NCI-H1092 (cell line): ENCODE data around the gene ANO8.
"Not testable (repeated sequence)": the region's sequence is repeated elsewhere in the genome, so short reads cannot be mapped to it uniquely, and the experiment has no call there.

Source experiments
- DNase-seq: peaks from one replicate; lab custom pipeline; 2025; lab: John Stamatoyannopoulos, UW

The ANO8 gene, protein sequence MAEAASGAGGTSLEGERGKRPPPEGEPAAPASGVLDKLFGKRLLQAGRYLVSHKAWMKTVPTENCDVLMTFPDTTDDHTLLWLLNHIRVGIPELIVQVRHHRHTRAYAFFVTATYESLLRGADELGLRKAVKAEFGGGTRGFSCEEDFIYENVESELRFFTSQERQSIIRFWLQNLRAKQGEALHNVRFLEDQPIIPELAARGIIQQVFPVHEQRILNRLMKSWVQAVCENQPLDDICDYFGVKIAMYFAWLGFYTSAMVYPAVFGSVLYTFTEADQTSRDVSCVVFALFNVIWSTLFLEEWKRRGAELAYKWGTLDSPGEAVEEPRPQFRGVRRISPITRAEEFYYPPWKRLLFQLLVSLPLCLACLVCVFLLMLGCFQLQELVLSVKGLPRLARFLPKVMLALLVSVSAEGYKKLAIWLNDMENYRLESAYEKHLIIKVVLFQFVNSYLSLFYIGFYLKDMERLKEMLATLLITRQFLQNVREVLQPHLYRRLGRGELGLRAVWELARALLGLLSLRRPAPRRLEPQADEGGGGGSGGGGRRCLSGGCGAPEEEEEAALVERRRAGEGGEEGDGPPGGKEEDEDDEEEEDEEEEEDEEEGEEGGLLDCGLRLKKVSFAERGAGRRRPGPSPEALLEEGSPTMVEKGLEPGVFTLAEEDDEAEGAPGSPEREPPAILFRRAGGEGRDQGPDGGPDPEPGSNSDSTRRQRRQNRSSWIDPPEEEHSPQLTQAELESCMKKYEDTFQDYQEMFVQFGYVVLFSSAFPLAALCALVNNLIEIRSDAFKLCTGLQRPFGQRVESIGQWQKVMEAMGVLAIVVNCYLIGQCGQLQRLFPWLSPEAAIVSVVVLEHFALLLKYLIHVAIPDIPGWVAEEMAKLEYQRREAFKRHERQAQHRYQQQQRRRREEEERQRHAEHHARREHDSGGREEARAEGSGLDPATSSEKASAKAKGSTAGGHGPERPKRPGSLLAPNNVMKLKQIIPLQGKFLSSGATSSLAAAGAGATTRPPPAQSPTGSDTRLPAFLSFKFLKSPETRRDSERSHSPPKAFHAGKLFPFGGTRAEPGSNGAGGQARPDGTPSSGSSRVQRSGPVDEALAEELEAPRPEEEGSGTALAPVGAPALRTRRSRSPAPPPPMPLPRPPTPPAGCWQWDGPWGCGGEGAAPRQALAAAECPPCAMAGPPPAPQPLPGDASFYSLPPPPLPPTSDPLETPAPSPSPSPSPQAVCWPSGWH

DNA sequence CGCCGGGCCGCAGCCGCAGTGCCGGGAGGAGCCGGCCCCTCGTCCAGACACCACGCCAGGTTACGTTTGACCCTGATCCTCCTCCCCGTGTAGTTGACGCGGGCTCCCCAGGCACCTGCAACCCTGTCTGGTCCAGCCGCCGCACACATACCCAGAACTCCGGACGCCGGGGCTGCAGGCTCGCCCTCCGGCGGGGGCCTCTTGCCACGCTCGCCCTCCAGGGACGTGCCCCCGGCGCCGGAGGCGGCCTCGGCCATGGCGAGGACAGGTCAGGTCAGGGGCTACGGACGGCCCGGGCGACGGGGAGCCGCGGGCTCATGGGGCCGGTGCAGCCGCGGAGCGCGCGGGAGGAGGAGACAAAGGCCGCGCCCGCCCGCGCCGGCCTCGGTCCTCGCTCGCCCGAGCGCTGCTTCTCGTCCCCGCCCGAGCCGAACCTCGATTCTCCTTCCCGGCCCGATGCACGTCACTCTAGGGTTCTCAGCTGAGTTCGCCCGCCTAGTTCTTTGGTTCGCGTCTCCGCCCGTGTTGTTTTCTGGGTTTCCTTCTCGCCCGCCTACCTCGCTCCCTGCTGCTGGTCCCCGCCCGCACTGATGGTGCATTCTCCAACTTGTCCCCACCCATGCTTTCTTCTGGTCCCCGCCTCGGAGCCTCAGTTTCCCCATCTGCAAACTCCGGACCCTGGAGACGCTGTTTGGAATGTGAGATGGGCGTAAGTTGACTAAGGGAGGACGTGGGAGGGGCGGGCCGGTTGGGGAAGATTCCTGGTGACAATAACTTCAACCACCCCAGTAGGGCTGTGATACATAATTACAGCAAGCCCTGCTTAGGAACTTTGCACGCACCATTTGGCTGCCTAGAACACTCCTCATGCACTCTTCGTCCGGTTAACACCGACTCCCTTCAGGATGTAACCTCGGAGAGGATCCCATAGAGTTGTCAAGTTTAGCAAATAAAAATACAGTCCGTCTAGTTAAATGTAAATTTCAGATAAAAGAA lies at the start of gene ANO8:
Gene ANO8, minus strand, starts transcription at position 442 of the 996 bp plus-strand sequence. Its CDS starts 185 bp downstream, at position 257.
- peak; percentile 95 for DNase-seq

DNA sequence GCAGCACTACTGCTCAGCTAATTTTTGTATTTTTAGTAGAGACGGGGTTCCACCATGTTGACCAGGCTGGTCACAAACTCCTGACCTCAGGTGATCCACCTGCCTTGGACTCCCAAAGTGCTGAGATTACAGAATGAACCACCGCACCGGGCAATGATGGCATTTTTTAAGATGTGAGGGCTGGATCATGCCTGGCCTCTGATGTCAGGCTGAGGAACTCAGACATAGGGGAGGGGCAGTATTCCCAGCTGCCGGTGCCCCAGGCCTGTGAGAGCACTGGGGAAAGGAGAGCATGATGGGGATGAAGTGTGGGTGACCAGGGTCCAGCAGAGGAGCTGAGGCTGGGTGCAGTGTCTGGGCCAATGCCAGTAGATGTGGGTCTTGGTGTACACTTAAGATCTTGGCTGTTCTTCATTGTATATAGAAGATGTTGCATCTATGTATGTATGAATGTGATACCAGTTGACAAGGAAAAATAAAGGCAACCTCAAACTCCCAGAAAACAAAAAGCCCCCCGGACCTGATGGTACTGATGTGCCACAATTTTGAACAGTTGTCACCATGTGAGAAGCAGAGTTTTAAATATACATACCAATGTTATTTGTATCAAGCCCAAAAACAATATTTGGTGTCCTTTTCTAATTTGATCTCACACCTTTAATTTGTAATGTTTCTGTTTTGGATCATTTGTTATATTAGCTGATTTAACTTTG lies 45.9 kb upstream of the ANO8 start:
- no peak for DNase-seq

DNA sequence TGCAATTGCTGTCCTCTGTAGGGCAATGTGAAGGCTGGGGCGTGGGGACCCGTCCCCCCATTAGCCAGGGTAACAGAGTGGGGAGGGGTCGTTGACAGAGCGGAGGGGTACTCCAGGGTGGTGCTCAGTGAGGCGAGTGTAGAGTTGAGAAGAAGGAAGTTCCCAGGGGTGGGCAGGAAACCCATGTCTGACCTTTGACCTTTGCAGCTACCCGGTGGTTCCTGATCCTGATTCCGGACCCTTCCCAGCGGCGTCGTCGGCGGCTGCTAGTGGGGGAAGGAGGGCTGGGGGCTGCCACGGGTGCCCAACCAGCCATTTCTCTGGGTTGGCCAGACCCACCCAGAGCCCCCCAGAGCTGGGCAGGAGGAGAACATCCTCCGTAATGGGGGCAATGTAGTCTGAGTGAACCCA lies 44.6 kb upstream of the ANO8 start:
- no peak for DNase-seq

DNA sequence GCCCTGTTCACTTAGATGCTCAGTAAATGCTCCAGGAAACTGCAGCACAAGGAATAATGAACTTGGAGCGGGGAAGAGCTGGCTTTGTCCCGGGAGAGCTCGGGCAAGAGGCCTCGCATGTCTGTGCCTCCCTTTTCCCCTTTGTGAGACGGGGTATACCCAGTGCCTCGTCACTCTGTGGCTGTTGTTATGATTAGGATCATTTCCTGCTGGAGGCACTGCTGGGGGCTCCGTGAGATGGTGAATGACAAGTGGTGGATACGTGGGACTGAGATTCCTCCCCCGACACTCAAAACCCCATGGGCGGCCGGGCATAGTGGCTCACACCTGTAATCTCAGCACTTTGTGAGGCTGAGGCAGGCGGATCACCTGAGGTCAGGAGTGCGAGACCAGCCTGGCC lies 43.6 kb upstream of the ANO8 start:
- DNase-seq: no peak

DNA sequence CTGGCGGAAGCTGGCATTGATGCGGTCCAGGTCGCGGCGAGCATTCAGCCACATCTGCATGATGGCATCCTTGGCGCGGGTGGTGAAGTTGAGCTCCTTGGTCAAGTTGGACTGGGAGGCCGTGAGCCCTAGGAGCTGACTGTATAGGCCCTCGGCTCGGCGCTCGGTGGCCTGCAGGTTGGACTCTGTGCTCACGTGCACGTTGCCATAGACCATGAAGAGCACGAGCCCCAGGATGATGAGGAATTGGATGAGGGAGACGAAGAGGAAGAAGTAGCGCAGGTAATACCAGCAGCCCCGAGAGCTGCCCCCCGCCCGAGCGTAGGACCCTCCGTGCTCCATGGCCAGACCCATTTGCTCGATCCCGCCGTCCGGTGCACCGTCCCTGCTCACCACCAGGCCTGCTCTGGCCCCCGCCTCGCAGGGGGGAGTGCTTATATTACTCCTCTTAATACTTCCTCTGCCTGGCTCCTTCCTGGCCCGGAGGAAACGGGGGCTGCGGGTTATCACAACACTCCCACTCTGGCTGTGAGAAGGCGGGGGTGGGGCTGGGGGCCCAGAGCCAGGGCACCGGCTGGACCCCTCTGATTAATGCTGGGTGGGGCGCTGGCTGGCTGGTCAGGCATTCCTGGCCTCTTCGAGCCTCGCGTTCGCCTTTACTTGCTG lies 42.4 kb upstream of the ANO8 start, which contains the start of gene PLVAP:
Gene PLVAP, minus strand, starts transcription at position 408 of the 666 bp plus-strand sequence. Its CDS starts 54 bp downstream, at position 354.
- no peak for DNase-seq

DNA sequence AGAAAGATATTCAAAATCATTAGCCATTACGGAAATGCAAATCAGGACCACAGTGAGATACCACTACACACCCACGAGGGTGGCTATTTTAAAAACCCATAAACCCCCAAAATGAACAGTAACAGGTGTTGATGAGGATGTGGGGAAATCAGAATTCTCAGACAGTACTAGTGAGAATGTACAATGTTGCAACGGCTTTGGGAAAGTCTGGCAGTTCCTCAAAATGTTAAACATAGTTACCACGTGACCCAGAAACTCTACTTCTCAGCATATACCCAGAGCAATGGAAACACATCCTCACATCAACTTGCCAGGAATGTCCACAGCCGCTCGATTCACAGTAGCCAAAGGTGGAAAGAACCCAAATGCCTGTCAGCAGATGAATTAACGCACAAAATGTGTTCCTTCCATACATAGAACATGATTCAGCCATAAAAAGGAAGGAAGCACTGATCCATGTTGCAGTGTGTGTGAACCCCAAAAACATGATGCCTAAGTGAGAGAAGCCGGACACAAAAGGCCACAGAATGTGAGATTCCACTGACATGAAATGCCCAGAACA lies 35.5 kb upstream of the ANO8 start:
- no peak for DNase-seq

DNA sequence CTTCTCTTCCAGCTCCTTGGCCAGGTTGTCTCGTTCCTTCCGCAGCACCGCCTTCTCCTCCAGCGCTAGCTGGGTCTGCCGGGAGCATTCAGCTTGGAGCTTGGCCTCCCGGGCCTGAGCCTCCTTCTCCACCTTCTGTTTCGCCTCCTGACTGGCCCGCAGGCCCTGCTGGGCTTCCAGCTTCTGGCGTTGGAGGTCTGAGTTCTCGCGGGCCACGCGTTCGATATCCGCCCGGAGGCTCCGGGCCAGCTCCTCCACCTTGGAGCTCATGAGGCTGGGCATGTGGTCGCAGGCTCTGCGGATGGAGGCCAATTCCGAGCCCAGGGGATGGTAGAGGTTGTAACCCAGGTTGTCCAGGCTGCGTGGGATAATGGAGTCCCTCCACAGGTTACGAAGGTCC lies 30.7 kb upstream of the ANO8 start:
- no peak for DNase-seq

DNA sequence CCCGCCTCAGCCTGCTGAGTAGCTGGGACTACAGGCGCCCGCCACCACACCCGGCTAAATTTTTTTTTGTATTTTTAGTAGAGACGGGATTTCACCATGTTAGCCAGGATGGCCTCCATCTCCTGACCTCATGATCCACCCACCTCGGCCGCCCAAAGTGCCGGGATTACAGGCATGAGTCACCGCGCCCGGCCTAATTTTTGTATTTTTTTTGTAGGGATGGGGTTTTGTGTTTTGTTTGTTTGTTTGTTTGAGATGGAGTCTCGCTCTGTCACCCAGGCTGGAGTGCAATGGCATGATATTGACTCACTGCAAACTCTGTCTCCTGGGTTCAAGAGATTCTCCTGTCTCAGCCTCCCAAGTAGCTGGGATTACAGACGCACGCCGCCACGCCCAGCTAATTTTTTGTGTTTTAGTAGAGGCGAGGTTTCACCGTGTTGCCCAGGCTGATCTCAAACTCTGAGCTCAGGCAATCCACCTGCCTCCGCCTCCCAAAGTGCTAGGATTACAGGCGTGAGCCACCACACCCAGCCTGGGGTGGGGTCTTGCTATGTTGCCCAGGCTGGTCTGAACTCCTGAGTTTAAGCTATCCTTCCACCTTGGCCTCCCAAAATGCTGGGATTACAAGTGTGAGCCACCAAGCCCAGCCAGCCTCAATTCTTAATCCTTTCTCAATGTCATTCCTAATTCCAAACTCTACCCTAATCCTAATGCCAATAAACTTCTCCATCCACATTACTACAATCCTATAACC lies 29.4 kb upstream of the ANO8 start:
- not testable (repeated sequence) for DNase-seq

DNA sequence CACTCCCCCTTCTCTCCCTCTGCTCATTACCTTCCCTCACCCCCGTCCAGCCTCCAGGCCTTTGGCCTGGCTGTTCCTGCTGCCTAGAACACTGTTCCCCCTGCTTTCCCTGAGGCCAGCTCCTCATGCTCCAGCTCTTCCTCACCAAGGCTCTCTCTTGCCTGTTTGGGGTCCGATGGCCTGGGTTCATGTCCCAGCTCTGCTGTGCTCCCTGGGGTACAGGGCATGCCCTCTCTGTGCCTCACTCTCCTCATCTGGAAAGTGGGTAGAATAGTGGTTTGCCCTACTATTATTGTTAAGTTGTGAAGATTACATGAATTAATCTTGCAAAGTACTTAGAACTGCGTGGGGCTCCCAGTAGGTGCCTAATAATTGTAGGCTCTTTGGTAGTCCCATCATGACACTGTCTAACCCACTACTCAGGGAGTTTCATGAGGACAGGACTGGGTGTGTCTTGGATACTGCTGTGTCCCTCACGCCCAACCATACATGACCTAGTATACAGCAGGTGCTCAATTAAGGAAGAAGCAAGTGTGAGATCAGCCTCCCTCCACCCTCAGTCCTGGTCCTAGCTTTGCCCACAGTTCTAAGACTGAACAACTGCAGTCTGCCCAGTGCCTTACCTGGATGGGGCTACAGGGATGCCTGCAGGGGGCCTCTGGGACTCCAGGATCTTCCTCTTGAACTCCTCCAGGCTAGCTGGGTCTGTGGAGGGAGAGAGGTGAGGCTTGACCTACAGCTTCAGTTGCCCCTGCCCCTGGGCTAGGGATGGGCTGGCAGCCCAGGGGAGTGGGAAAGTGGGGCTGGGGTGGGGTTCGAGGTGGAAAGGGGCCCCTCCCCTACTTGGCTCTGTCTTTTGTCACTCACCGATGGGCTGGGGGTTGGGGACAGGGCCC lies 25.5 kb upstream of the ANO8 start:
- DNase-seq: no peak

DNA sequence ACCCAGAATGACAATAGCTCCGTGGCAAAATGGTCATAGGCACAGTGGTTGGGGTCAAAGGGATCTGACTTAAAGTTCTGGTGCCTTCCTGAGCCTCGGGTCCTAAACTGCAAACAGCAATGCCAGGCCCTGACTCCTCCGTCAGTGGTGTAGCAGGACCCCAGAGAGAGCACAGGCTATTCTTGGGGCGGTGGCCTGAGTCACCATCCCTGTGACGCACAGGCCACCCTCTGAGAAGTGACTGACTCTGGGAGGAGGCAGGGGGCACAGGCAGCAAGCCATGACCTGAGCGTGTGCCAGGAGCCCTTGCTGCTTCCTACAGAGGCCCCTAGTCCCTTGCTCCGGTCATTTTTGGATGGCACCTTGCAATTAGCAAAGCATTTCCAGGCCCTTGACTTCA lies 23.7 kb upstream of the ANO8 start:
- DNase-seq: no peak

DNA sequence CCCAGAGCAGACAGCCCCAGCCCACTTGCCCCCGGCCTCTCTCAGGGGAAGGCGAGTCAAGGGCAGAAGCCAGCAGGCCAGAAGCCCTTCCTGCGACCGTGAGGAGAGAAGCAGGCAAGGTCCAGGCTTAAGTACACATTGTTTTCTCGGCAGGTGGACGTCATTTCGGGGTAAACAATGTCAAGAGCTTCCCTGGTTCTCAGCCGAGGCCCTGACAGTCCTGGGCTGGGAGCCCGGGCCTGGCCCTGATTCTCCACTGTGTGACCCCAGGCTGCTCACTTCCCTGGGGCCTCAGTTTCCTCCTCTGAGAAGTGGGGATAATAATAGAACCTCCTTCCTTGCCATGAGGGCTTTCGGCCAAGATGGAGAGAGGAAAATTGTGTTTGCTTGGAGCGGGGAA lies 23.1 kb upstream of the ANO8 start:
- DNase-seq: no peak

DNA sequence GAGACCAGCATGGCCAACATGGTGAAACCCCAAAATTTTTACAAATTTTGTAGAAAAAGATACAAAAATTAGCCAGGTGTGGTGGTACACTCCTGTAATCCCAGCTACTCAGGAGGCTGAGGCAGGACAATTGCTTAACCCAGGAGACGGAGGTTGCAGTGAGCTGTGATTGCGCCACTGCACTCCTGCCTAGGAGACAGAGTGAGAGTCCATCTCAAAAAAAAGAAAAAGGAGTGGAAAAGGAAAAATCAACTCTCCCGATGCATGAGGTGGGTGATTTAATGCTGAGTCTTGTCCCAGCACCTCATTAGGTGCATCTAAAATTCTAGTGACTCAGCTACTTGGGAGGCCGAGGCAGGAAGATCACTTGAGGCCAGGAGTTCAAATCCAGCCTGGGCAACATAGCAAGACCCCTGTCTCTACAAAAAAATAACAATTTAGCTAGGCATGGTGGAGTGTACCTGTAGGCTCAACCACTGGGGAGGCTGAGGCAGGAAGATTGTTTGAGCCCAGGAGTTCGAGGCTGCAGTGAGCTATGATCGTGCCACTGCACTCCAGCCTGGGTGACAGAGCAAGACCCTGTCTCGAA lies 22.5 kb upstream of the ANO8 start:
- DNase-seq: no peak

DNA sequence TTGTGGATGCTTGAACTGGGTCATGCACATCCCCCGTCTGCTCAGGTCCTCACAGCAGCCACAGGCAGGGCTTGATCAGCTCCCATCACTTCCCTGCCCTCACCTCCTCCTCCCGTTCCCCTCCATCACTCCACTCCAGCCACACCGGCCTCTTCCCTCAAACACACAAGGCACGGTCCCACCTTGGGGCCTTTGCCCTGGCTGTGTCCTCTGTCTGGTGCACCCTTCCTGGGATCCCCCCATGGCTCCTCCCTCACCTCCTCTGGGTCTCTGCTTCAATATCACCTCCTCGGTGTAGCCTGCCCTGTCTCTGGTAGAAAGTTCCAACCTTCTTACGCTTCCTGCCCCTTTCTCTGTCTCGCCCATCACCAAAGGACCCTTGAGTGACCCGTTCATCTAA lies 18.7 kb upstream of the ANO8 start:
- DNase-seq: no peak

DNA sequence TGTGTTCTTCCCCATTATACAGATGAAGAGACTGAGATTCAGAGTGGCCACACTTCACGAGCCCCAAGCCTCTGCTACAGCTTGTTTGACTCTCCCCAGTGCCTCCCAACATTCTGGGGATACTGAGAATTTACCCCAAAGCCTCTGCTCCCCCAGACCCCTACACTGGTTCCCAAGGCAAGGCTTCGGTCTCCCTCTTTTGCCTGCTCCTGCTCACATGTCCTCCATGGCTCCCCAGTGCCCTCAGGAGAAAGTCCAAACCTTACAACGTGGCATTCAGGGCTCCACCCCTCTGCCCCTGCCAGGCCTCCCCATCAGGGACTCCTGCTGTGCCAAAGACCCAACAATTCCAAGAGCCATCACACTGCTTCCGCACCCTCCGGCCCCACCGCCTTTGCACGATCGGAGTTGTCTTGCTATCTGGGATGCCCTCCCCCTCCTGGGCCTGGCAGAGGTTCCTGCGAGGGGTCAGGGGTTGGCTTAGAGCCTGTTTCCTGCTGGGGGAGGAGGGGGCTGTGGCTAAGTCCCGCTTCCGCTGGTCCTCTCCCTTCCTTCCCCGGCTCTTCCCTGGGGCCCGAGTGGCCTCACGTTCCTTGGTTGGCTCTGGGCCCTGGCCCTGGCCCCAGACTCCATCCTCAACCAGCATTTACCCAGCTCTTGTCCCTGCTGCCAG lies 18.1 kb upstream of the ANO8 start:
- no peak for DNase-seq

DNA sequence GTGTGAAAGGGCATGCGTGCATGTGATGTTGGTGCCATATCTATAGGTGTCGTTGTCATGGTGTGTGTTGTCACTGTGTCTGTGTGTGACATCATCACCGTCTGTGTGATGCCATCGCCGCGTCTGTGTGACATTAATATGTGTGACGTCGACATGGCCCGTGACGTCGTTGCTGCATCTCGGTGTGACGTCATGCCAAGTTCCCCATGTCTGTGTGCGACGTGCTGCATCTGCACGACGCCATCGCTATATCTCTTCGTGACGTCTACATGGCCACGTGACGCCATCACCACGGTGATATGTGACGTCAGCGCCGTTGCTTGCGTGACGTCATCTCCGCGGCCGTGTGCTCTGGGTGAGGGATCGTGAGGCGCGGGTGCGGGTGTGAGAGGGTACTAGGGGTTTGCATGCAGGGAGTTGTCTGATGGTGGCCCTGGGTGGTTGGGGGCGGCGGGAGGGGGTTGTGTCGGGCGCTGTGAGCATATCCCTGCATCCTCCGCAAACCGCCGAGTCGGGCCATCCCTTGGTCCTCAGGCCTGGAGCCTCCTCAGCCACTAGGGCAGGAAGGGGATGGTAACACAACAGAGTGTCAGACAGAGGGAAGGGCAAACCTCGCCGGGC lies 17.3 kb upstream of the ANO8 start:
- DNase-seq: no peak

DNA sequence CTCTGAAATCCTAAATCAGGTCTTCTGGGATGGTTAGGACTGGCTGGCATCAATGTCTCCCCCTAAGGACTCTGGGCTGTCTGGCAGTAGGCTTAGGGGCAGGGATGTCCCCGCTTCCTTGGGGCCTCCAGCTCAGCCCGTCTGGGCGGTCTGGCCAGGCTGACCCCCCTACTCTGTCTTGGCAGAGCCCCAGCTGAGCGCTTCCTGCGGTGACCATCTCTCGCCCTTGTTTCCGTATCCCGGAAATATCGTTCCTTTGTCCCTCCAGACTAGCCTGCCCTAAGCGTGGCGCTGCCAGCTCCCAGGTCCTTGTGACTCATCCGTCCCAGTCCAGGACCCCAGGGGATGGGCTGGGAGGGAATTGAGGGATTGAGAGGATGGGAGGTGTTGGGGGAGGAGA lies 14.0 kb upstream of the ANO8 start:
- DNase-seq: no peak
